GM12891 (cell line): ENCODE data around the gene PAPOLG.

Experiments
- DNase-seq: peaks from one replicate; pipeline ENCODE4 v3.0.0; 2011; ENCODE audit warnings: low spot score; ENCODE audit not compliant: insufficient read length
- FAIRE-seq: peaks from 2 replicates; lab custom pipeline; 2011; peaks lifted over from hg19 to GRCh38; lab: Jason Lieb, UNC
- PAX5 ChIP-seq: IDR thresholded peaks from 2 replicates; pipeline ENCODE4 v1.6.1; 2011; ENCODE audit warnings: low read length, moderate library complexity, mild to moderate bottlenecking; ENCODE audit not compliant: insufficient read depth, severe bottlenecking
- POLR2A ChIP-seq: IDR thresholded peaks from 2 replicates; pipeline ENCODE4 v1.6.1; 2011; ENCODE audit warnings: low read depth, low read length, control low read depth
- POLR2AphosphoS5 ChIP-seq: IDR thresholded peaks from 2 replicates; pipeline ENCODE4 v1.6.1; 2011; ENCODE audit warnings: low read depth, low read length, control low read depth
- POU2F2 ChIP-seq: IDR thresholded peaks from 2 replicates; pipeline ENCODE4 v1.6.1; 2011; ENCODE audit warnings: low read depth, mild to moderate bottlenecking, control low read depth, low read length, moderate library complexity
- SPI1 ChIP-seq: IDR thresholded peaks from 2 replicates; pipeline ENCODE4 v1.6.1; 2011; ENCODE audit warnings: low read depth, low read length, control low read depth
- TAF1 ChIP-seq: IDR thresholded peaks from 2 replicates; pipeline ENCODE4 v1.6.1; 2011; ENCODE audit warnings: low read depth, low read length, control low read depth

PAPOLG gene

GRCh38 chr2:60764736-60765534, 8.9 kb downstream of the PAPOLG start:
- DNase-seq (no peak), FAIRE-seq (no peak)
- TF ChIP-seq PAX5 = no peak
- TF ChIP-seq POLR2A = no peak
- no peak for TF ChIP-seq SPI1
- no peak for TF ChIP-seq POU2F2
- no peak for TF ChIP-seq TAF1
- TF ChIP-seq POLR2AphosphoS5 = no peak

GRCh38 chr2:60766283-60766682, 10.2 kb downstream of the PAPOLG start:
- no peak for DNase-seq
- TF ChIP-seq POLR2A (no peak), PAX5 (no peak), POU2F2 (no peak), SPI1 (no peak), TAF1 (no peak), POLR2AphosphoS5 (no peak)
- FAIRE-seq = no peak

- no peak for FAIRE-seq
- DNase-seq = no peak
- TF ChIP-seq POLR2AphosphoS5 (no peak), POLR2A (no peak), POU2F2 (no peak), SPI1 (no peak), PAX5 (no peak), TAF1 (no peak)
Observed at GRCh38 chr2:60771508-60771907, 15.4 kb downstream of the PAPOLG start.

DNA sequence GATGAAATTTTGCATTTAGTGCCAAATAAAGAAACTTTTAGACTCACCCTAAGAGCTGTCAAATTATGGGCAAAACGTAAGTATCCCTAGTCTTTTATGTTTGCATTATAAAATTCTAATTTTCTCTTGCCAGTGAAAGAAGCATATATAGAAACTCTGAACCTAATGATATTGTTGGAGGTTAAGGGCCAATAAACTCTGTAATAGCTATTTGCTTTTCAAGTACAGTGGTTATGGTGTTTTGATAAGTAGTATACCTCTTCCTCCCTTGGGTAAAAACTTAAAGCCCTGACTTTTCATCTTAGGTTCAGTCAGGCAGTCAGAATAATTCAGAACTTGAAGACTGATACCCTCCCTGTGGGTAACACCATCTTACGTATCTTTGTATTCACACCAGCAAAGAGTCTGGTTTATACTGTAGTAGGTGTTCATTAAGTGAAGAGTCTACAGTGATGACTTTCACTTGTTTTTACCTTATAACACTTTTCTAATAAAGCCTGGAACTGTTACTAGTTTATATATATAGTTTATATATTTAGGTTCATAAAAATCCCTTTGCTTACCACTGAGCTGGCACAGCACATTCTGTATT, 19.1 kb downstream of the PAPOLG start:
- FAIRE-seq = no peak
- no peak for DNase-seq
- TF ChIP-seq POLR2AphosphoS5 = no peak
- no peak for TF ChIP-seq POLR2A
- TF ChIP-seq PAX5 = no peak
- no peak for TF ChIP-seq SPI1
- no peak for TF ChIP-seq TAF1
- TF ChIP-seq POU2F2 = no peak

GRCh38 chr2:60778352-60778751, 22.3 kb downstream of the PAPOLG start:
- TF ChIP-seq TAF1 = no peak
- no peak for TF ChIP-seq PAX5
- no peak for TF ChIP-seq POLR2A
- TF ChIP-seq SPI1 = no peak
- TF ChIP-seq POLR2AphosphoS5 = no peak
- TF ChIP-seq POU2F2 = no peak
- FAIRE-seq (no peak), DNase-seq (no peak)

DNA sequence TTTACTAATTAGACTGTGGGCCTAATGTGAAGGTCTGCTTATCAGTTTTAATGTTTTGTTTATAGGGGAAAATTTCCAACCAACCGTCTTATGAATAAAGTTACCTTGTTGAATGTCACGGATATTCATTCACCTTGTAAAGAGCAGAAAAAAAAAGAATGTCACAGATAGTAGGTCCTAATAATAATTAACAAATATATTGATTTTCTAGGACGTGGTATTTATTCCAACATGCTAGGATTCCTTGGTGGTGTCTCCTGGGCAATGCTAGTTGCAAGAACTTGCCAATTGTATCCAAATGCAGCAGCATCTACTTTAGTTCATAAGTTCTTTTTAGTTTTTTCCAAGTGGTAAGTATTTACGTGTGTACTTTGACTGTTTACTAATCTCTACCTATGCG, 23.4 kb downstream of the PAPOLG start:
- DNase-seq = no peak
- FAIRE-seq = no peak
- TF ChIP-seq PAX5 (no peak), SPI1 (no peak), POLR2AphosphoS5 (no peak), TAF1 (no peak), POU2F2 (no peak), POLR2A (no peak)

DNA sequence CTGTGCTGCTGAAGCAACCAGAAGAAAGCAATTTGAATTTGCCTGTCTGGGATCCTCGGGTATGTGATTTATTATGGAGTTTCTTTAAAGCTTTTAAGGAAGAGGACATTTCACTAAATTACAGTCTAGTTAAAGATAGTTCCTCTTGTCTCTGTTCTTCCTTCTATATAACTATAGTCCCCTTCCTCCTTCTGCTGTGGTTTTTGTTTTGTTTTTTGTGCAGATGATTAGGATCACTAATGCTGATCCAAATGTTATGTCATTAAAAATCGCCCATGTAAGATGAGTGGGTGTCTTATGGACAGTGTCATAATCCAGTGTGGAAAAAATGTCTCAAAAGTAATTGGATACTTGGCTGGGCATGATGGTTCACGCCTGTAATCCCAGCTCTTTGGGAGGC, 24.7 kb downstream of the PAPOLG start:
- DNase-seq (no peak), FAIRE-seq (no peak)
- TF ChIP-seq POLR2A (no peak), POU2F2 (no peak), POLR2AphosphoS5 (no peak), TAF1 (no peak), PAX5 (no peak), SPI1 (no peak)

DNA sequence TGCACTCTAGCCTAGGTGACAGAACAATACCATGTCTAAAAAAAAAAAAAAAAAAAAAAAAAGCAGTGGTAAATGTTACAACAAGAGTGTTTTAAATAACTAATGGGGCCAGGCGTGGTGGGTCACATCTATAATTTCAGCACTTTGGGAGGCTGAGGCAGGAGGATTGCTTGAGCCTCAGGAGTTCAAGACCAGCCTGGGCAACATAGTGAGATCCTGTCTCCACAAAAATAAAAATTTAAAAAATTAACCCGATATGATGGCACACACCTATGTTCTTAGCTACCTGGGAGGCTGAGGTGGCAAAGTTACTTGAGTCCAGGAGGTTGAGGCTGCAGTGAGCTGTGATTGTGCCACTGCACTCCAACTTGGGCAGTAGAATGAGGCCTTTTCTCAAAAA, 37.1 kb downstream of the PAPOLG start:
- TF ChIP-seq PAX5 (no peak), POU2F2 (no peak), SPI1 (no peak), TAF1 (no peak), POLR2A (no peak), POLR2AphosphoS5 (no peak)
- DNase-seq (no peak), FAIRE-seq (no peak)

DNA sequence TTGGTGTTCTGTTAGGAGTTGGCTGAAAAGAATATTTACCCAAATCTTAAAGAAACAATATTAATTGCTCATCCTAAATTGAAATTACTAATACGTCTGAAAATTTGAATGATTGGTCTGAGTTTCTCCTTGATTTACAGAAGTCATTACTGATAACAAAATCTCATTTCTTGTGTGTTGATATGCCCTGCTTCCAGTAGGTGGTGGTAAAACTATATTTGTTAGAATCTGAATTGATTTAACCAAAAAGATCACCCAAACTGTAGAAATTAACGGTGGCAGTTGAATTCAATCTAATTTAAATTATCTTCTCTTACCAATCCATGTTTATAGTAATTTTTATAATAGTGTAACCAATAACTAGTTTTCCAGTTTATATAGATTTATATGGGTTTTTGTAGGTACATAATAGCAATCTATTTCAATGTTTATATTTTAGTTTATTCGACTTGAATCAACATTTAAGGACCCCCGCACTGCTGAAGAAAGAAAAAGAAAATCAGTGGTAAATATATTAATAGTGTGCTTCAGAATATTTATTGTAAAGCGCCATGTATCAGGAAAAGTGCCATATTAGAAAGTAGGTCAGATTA, 38.3 kb downstream of the PAPOLG start:
- FAIRE-seq (peak; percentile 16), DNase-seq (no peak)
- TF ChIP-seq PAX5 (no peak), POU2F2 (no peak), SPI1 (no peak), POLR2AphosphoS5 (no peak), TAF1 (no peak), POLR2A (no peak)
